Common myeloid progenitor, CD34-positive (primary cell): ENCODE data around the gene ANKRD18B.
"Not testable (repeated sequence)": the region's sequence is repeated elsewhere in the genome, so short reads cannot be mapped to it uniquely, and the experiment has no call there.

Experiments used
- CTCF ChIA-PET: fragments of 350-600 bp; sonication (Branson Sonifier 250); formaldehyde crosslinking; loops from one replicate; lab custom pipeline; 2021; ENCODE audit warnings: antibody characterized with exemption; lab: Charles Lee
- POLR2A ChIA-PET: fragments of 350-600 bp; sonication (Branson Sonifier 250); formaldehyde crosslinking; loops from one replicate; lab custom pipeline; 2021; ENCODE audit warnings: antibody characterized with exemption; lab: Charles Lee
- DNase-seq, 3 donors: peaks; one replicate each; pipeline versions ENCODE4 v3.0.0 to v3.0.0-alpha.2; 2013
- H3K27ac ChIP-seq, 2 experiments: 1 replicate in 1 of 2; 2 replicates in 1 of 2; pipeline ENCODE4 v1.7.0; 2013; ENCODE audit warnings: inconsistent platforms in 2 of 2, low read length in 2 of 2, mild to moderate bottlenecking in 2 of 2, low read depth in 1 of 2, moderate library complexity in 1 of 2; ENCODE audit not compliant: severe bottlenecking in 2 of 2, insufficient read depth in 1 of 2, poor library complexity in 1 of 2
- H3K27me3 ChIP-seq, 5 experiments: replicated peaks in 2 of 5; 1 replicate in 3 of 5; 2 replicates in 2 of 5; pipeline versions ENCODE4 v1.6.1 to v1.7.0; 2013; ENCODE audit warnings: low read length in 4 of 5, mild to moderate bottlenecking in 2 of 5, moderate library complexity in 2 of 5, inconsistent platforms in 1 of 5; ENCODE audit not compliant: insufficient read depth in 5 of 5, control insufficient read depth in 4 of 5
- H3K36me3 ChIP-seq, 4 experiments: 1 replicate in 2 of 4; 2 replicates in 2 of 4; pipeline versions ENCODE4 v1.6.1 to v1.7.0; 2013; ENCODE audit warnings: low read length in 3 of 4, control low read depth in 1 of 4, mild to moderate bottlenecking in 1 of 4; ENCODE audit not compliant: control insufficient read depth in 4 of 4, insufficient read depth in 4 of 4
- H3K4me1 ChIP-seq, 4 experiments: 1 replicate in 3 of 4; 2 replicates in 1 of 4; pipeline versions ENCODE4 v1.6.1 to v1.7.1; 2013; ENCODE audit warnings: low read length in 3 of 4, mild to moderate bottlenecking in 3 of 4, control low read depth in 1 of 4, inconsistent platforms in 1 of 4, moderate library complexity in 1 of 4; ENCODE audit not compliant: control insufficient read depth in 4 of 4, insufficient read depth in 4 of 4; ENCODE audit errors: control extremely low read depth in 1 of 4
- H3K4me3 ChIP-seq, 7 experiments: 1 replicate in 4 of 7; 2 replicates in 3 of 7; pipeline versions ENCODE4 v1.5.1 to v1.7.0; 2013; ENCODE audit warnings: mild to moderate bottlenecking in 7 of 7, low read length in 6 of 7, moderate library complexity in 6 of 7, inconsistent platforms in 2 of 7, low read depth in 2 of 7, control low read depth in 1 of 7; ENCODE audit not compliant: insufficient read depth in 4 of 7, control insufficient read depth in 1 of 7; ENCODE audit errors: extremely low read depth in 1 of 7
- H3K9me3 ChIP-seq, 5 experiments: 1 replicate in 4 of 5; 2 replicates in 1 of 5; pipeline versions ENCODE4 v1.6.1 to v1.7.1; 2013; ENCODE audit warnings: low read length in 4 of 5, mild to moderate bottlenecking in 2 of 5, inconsistent platforms in 1 of 5, low read depth in 1 of 5, moderate library complexity in 1 of 5; ENCODE audit not compliant: control insufficient read depth in 4 of 5, insufficient read depth in 2 of 5; ENCODE audit errors: control extremely low read depth in 1 of 5
- WGBS: methylation state at CpG from one replicate; pipeline ENCODE4 v1.1.5; 2013; ENCODE audit not compliant: insufficient coverage; 5-methylcytosine and 5-hydroxymethylcytosine counted together

The ANKRD18B gene

DNA sequence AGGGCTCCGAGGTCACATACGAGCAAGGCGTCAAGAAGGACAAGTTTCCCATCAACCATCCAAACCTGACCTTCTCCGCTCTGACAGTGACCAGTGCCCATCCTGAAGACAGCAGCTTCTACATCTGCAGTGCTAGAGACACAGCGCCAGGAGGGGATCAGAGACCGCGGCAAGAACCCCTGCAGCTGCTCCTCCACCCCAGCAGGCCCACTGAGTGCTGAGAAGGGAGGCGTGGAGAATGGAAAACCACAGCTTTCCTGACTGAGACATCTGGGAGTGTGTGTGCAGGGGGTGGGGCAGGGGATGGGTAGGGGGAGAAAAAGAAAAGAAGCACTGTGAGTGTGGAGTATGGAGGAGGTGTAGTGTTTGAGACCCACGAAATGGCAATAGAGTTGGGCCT lies 94.3 kb downstream of the ANKRD18B start:
- H3K4me3 ChIP-seq, POLR2A ChIA-PET, H3K9me3 ChIP-seq, DNase-seq, H3K27me3 ChIP-seq, H3K27ac ChIP-seq, H3K36me3 ChIP-seq: not testable (repeated sequence)
- CTCF ChIA-PET: interaction anchor here (12.3 kb wide), 1 partner anchor 103 kb away, joined by 350 read pairs; no protein-coding TSS in a partner anchor
- 90% methylated on average over 9 of the region's 9 CpGs for WGBS
- peaks cover 0 to 12% (median 8%) of the 10 kb centered on the region in 4 experiments for H3K4me1 ChIP-seq

DNA sequence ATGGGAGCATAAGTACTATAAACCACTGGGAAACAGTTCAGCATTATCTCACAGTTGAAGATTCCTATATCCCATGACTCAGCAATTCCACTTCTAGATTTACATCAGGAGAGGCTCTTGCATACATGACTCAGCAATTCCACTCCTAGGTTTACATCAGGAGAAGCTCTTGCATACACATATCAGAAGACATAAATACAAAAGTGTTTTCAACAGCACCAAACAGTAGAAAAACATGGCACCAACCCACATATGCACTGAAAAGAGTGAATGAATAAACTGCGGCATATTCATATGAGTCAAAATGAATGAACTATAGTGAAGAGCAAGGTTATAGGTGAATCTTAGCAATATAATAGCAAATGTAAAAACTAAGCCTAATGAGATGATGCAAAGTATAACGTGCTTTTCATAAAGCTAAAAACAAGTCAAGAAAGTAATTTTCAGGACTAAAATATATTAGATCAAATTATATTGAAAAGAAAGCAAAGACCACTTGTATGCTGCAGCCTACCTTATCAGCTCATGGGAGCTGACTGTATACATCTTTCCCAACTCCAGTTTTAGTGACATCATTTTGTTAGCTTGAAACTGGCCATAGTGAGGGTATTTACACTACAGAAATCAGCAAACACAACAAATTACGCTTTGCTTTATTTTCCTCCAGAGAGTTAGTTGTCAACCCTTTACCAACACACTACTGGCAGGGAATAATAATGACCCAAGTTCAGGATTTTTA lies 95.8 kb downstream of the ANKRD18B start:
- H3K9me3 ChIP-seq: no peaks in the 10 kb centered on the region
- H3K4me1 ChIP-seq: peaks cover 0 to 12% (median 8%) of the 10 kb centered on the region in 4 experiments
- DNase-seq: peak; percentile 73 to 84 (median 74)
- no peak overlapping the region for H3K27ac ChIP-seq
- WGBS: no CpG with 5 or more reads among the region's 3 CpGs
- no peaks in the 10 kb centered on the region for H3K27me3 ChIP-seq
- H3K4me3 ChIP-seq: no peak overlapping the region
- POLR2A ChIA-PET: no interaction called here
- CTCF ChIA-PET: interaction anchor here (1.2 to 12.3 kb wide), 3 partner anchors 11 to 102 kb away, joined by 3 to 350 read pairs (median 3); no protein-coding TSS in a partner anchor
- H3K36me3 ChIP-seq: no peaks in the 10 kb centered on the region

DNA sequence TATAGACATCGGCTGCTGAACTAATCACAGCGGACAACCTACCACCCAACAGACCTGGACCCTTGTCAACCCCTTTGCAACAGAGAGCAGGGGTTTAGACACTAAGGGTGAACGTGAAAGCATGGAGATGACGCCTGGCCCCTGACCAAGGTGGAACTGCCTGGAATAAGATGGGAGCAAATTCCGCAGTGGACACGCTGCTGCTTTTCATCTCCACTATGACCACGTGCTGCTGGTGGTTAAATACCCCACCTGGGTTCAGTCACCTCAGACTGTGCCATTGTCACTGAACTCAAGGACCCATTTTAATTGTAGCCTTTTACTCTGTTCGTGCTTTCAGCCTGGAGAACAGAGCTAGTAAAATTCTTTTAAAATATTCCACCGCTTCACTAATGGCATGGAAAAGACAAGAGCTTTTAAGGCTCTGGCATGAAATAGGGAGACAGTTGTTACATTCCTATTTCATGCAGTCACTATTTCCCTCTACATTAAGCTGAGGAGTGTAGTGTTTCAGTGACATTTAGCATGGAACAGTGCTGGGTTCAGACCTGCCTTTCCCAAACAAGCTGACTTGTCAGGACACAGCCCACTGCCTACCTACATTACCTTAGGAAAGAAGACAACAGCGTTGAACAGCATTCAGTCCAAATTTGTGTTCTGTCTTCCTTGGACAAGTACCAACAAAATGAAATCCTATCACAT lies 96.8 kb downstream of the ANKRD18B start:
- ChIA-PET CTCF (interaction anchor here (1.0 to 12.3 kb wide), 4 partner anchors 8 to 157 kb away, joined by 3 to 350 read pairs (median 10); no protein-coding TSS in a partner anchor), POLR2A (no interaction called here)
- Histone ChIP-seq H3K27me3 (no peaks in the 10 kb centered on the region), H3K4me1 (peaks cover 0 to 12% (median 8%) of the 10 kb centered on the region in 4 experiments), H3K27ac (no peak overlapping the region), H3K4me3 (no peak overlapping the region), H3K9me3 (no peaks in the 10 kb centered on the region), H3K36me3 (no peaks in the 10 kb centered on the region)
- no peak for DNase-seq
- 98% methylated on average over 9 of the region's 10 CpGs for WGBS
